OCI-M2 (cell line): Measurements from ENCODE around the gene PUS3.
"Not testable (repeated sequence)": the region's sequence is repeated elsewhere in the genome, so short reads cannot be mapped to it uniquely, and the experiment has no call there.

Experiments
- DNase-seq: peaks from one replicate; lab custom pipeline; 2025; ENCODE audit not compliant: unreplicated experiment; lab: John Stamatoyannopoulos, UW

Gene PUS3

GRCh38 chr11:125922156-125922555 is 19.1 kb upstream of the PUS3 start:
- no peak for DNase-seq

GRCh38 chr11:125921042-125921441 is 18.0 kb upstream of the PUS3 start:
- no peak for DNase-seq

- DNase-seq, result no peak
Observed at GRCh38 chr11:125918140-125918840, 15.3 kb upstream of the PUS3 start.

- DNase-seq, result no peak
Observed at GRCh38 chr11:125916683-125917347, 13.8 kb upstream of the PUS3 start.

GRCh38 chr11:125914601-125915000 is 11.6 kb upstream of the PUS3 start:
- not testable (repeated sequence) for DNase-seq

GRCh38 chr11:125910226-125910849 is 7.3 kb upstream of the PUS3 start:
- DNase-seq, result no peak

GRCh38 chr11:125904678-125905077 is 1.7 kb upstream of the PUS3 start:
- DNase-seq, result no peak

GRCh38 chr11:125903711-125904659 is 979 bp upstream of the PUS3 start, which contains the start of gene DDX25:
Gene DDX25, plus strand, starts transcription at chr11:125904508. Its CDS starts 10 bp downstream, at chr11:125904518.
- DNase-seq, result no peak

GRCh38 chr11:125902277-125902926 is 604 bp downstream of the PUS3 start:
- no peak for DNase-seq

- DNase-seq, result no peak
Observed at GRCh38 chr11:125901872-125902271, 1.1 kb downstream of the PUS3 start.

- no peak for DNase-seq
Observed at GRCh38 chr11:125892994-125893393, 10.0 kb downstream of the PUS3 start.

- DNase-seq, result no peak
Observed at GRCh38 chr11:125892071-125892470, 10.9 kb downstream of the PUS3 start.

- DNase-seq, result no peak
Observed at GRCh38 chr11:125890447-125891100, 12.4 kb downstream of the PUS3 start.

- peak; percentile 66 for DNase-seq
Observed at GRCh38 chr11:125887373-125888324, 15.4 kb downstream of the PUS3 start, which contains the start of gene HYLS1. Gene HYLS1, plus strand, starts transcription at chr11:125887668. Its CDS starts 11,701 bp downstream, at chr11:125899369.

GRCh38 chr11:125886997-125887372 is 16.0 kb downstream of the PUS3 start:
- DNase-seq, result no peak

- no peak for DNase-seq
Observed at GRCh38 chr11:125883375-125883774, 19.6 kb downstream of the PUS3 start.

- no peak for DNase-seq
Observed at GRCh38 chr11:125881291-125881690, 21.7 kb downstream of the PUS3 start.

GRCh38 chr11:125874556-125875124 is 28.4 kb downstream of the PUS3 start:
- no peak for DNase-seq
